Vagina (tissue), 2 donors: ENCODE results near the gene ZBTB7C. TPM values are rescaled to one million over a fixed set of nuclear protein-coding genes. Genes with fewer than 3 reads are reported as not detected.

Experiments
- DNase-seq, 2 donors: peaks; one replicate each; pipeline ENCODE4 v3.0.0-alpha.2; 2017; ENCODE audit errors: extremely low spot score in 2 of 2
- H3K27ac ChIP-seq: fragments of 200-600 bp; sonication (generic); one replicate; pipeline ENCODE4 v1.5.1; 2019
- H3K27me3 ChIP-seq: fragments of 200-600 bp; sonication (generic); one replicate; pipeline ENCODE4 v1.5.1; 2019
- H3K36me3 ChIP-seq, 2 donors: fragments of 200-600 bp; sonication (generic); one replicate each; pipeline ENCODE4 v1.5.1; 2017 to 2019
- H3K4me1 ChIP-seq: fragments of 200-600 bp; sonication (generic); one replicate; pipeline ENCODE4 v1.5.1; 2019
- H3K4me3 ChIP-seq, 2 donors: fragments of 200-600 bp; sonication (generic); 1 replicate in 1 of 2; 2 replicates in 1 of 2; pipeline ENCODE4 v1.5.1; 2016 to 2019
- H3K9me3 ChIP-seq: fragments of 200-600 bp; sonication (generic); one replicate; pipeline ENCODE4 v1.5.1; 2019
- POLR2A ChIP-seq, 2 donors: fragments of 450-650 bp; IDR thresholded peaks; one replicate each; pipeline ENCODE4 v1.6.1; 2017; ENCODE audit warnings: antibody characterized with exemption in 2 of 2, mild to moderate bottlenecking in 2 of 2, moderate library complexity in 2 of 2
- POLR2AphosphoS5 ChIP-seq, 2 donors: sonication (generic); formaldehyde crosslinking; IDR thresholded peaks; one replicate each; pipeline ENCODE4 v1.9.0; 2017; ENCODE audit warnings: antibody characterized with exemption in 2 of 2, mild to moderate bottlenecking in 2 of 2, low read depth in 1 of 2; ENCODE audit not compliant: insufficient read depth in 1 of 2
- intact Hi-C: fragments of 100-400 bp; cut with DNase I; formaldehyde crosslinking; loops from one replicate; pipeline ENCODE4 v1.15.1; 2023
- total RNA-seq: library from RNA; depleted of rRNA; stranded (reverse); fragments of >200 nt; gene quantifications from one replicate; pipeline ENCODE4 v1.2.3, GENCODE V29; 2016
- TF ChIP-seq, protein P1 (sequence below), 3 experiments: fragments of 450-650 bp in 2 of 3; fragments of 200-600 bp in 1 of 3; sonication (generic) in 1 of 3; IDR thresholded peaks; one replicate each; pipeline ENCODE4 v1.5.1; 2017 to 2019; ENCODE audit warnings: antibody characterized with exemption in 3 of 3, mild to moderate bottlenecking in 2 of 3, moderate library complexity in 2 of 3

ZBTB7C gene
- total RNA-seq, 1 donor from 2014 or later, result 40.5 TPM

DNA sequence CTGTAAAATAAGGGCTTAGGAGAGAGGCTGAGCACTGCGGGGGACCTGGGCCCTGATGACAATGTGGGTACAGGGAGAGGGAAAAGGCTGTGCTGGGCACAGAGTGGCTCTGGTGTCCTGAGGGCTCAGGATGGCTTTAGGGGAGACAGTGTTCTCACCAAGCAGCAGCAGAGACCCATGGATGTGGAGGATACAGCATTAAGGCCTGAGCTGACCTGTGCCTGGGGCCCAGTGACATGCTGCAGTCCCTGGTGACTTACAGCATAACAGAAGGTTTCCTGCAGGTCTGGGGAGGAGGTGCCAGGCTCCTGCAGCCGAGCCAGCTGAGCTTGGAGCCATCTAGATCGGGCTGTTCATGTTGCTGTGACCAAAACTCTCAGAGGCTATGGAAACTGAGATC is 287.4 kb downstream of the ZBTB7C start:
- no peak for DNase-seq
- H3K27ac ChIP-seq, result no peak overlapping the region
- peaks cover 28% of the 10 kb centered on the region for H3K4me1 ChIP-seq

DNA sequence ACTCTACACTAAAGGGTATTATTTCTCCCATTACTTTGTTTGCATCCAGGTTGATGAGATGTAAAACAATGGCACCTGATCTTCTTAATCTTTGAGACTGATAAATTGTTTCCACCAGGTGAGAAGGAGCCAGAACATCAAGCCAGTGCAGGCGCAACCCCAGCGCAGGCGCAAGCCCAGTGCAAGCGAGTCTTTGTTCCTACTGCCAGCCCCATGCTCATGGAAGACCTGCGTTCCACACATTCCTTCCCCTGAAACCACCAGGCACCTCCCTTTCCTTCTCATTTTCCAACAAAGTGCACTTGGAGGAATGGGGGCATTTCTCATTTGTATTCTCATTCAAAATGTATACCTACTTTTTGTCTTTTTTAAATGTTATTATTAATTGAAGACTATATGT is 290.0 kb downstream of the ZBTB7C start:
- H3K27me3 ChIP-seq, result no peaks in the 10 kb centered on the region
- peaks cover 14% of the 10 kb centered on the region for H3K4me1 ChIP-seq
- intact Hi-C loops, result no loop called here
- H3K36me3 ChIP-seq, result no peaks in the 10 kb centered on the region
- TF ChIP-seq POLR2A (IDR thresholded peaks at IDR 0.05), result no peak
- TF ChIP-seq, protein P1, sequence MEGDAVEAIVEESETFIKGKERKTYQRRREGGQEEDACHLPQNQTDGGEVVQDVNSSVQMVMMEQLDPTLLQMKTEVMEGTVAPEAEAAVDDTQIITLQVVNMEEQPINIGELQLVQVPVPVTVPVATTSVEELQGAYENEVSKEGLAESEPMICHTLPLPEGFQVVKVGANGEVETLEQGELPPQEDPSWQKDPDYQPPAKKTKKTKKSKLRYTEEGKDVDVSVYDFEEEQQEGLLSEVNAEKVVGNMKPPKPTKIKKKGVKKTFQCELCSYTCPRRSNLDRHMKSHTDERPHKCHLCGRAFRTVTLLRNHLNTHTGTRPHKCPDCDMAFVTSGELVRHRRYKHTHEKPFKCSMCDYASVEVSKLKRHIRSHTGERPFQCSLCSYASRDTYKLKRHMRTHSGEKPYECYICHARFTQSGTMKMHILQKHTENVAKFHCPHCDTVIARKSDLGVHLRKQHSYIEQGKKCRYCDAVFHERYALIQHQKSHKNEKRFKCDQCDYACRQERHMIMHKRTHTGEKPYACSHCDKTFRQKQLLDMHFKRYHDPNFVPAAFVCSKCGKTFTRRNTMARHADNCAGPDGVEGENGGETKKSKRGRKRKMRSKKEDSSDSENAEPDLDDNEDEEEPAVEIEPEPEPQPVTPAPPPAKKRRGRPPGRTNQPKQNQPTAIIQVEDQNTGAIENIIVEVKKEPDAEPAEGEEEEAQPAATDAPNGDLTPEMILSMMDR (IDR thresholded peaks at IDR 0.05), result no peak
- no peak for TF ChIP-seq POLR2AphosphoS5 (IDR thresholded peaks at IDR 0.05; ENCODE audit: insufficient read depth in 1 of 2, low read depth in 1 of 2)
- DNase-seq, result no peak
- no peaks in the 10 kb centered on the region for H3K9me3 ChIP-seq
- no peak overlapping the region for H3K4me3 ChIP-seq
- no peak overlapping the region for H3K27ac ChIP-seq

More for the DNA sequence above, 287.4 kb downstream of the ZBTB7C start:
- intact Hi-C loops, result no loop called here
- Histone ChIP-seq H3K27me3 (no peaks in the 10 kb centered on the region), H3K9me3 (no peaks in the 10 kb centered on the region), H3K4me3 (no peak overlapping the region), H3K36me3 (peaks cover 0 to 1% of the 10 kb centered on the region in 2 donors)
- TF ChIP-seq POLR2AphosphoS5 (IDR thresholded peaks at IDR 0.05; ENCODE audit: insufficient read depth in 1 of 2, low read depth in 1 of 2), result no peak
- TF ChIP-seq POLR2A (IDR thresholded peaks at IDR 0.05), result no peak

DNA sequence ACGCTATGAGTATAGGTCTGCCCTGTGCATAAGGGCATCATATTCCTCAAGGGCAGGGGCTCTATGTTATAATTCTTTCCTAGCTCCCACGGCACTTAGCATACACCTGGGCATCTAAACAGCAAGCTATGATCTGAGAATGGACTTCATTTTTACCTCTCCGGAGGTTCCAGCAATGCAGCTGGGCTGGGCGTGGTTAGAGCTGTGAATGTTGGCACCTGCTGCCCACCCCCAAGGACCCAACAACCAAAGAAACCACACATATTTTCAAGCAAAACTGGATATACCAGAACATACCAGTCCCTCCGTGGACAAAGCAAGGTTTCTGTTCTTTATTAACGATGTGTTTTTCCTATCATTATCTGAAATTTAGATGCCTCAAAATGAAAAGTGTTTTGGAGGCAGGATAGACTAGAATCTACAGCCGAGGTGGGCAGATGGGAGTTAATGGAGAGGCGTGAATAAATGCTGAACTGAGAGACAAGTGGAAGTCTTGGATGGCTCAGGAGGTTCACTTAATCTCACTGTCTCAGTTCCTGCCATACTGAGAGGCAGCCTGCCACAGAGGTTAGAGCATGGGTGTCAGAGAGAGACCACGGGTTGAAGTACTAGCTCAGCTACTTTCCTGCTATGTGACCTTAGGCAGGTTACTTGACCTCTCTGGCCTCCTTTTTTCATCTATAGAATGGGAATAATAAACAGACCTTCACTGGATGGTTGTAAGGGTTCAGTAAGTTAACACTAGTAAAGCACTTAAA is 292.1 kb downstream of the ZBTB7C start:
- DNase-seq, result no peak
- H3K36me3 ChIP-seq, result no peaks in the 10 kb centered on the region
- H3K4me3 ChIP-seq, result no peak overlapping the region
- H3K4me1 ChIP-seq, result no peaks in the 10 kb centered on the region
- intact Hi-C loops, result no loop called here
- no peak for TF ChIP-seq POLR2AphosphoS5 (IDR thresholded peaks at IDR 0.05; ENCODE audit: insufficient read depth in 1 of 2, low read depth in 1 of 2)
- no peaks in the 10 kb centered on the region for H3K27me3 ChIP-seq
- no peaks in the 10 kb centered on the region for H3K9me3 ChIP-seq
- no peak overlapping the region for H3K27ac ChIP-seq

DNA sequence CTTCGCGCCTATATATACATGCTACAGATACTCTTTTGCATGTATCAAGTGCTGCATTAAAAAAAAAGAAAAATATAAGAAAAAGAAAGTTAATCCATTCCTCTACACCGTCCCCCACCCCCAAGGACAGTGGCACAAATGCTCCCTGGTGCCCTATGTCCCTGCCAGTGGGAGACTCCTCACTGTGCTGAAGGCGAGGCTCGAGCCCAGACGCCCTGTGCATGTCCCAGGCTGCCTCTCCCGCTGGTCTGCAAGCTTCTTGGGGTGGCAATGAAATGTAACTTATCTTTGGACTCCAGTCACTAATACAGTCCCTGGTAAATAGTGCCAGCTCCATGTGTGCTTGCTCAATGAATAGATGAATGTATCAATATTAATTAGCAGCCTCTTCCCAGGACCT is 293.2 kb downstream of the ZBTB7C start:
- Histone ChIP-seq H3K27me3 (no peaks in the 10 kb centered on the region), H3K4me3 (no peak overlapping the region), H3K9me3 (no peaks in the 10 kb centered on the region), H3K27ac (no peak overlapping the region), H3K4me1 (no peaks in the 10 kb centered on the region), H3K36me3 (no peaks in the 10 kb centered on the region)
- DNase-seq, result no peak
- TF ChIP-seq, protein P1 (IDR thresholded peaks at IDR 0.05), result no peak
- TF ChIP-seq POLR2A (IDR thresholded peaks at IDR 0.05), result no peak
- TF ChIP-seq POLR2AphosphoS5 (IDR thresholded peaks at IDR 0.05; ENCODE audit: insufficient read depth in 1 of 2, low read depth in 1 of 2), result no peak
- intact Hi-C loops, result no loop called here

DNA sequence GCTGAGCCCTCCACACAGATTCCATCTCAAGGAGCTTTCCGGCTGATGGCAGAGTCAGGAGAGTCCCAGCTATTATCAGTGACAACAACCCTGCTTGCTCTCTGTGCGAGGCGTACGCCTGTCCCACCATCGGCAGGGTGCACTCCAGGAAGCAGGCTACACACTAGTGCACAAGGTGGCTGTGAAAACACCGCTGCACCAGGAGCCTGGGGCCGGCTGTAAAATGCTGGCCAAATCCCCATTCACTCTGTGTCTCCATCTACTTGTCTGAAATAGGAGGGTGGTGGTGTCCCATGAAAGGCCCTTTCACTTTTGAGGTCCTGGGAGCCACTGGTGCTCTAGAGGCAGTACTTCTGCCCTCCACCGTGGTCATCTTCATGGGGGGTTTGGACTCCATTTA is 295.5 kb downstream of the ZBTB7C start:
- H3K4me3 ChIP-seq, result no peak overlapping the region
- intact Hi-C loops, result no loop called here
- H3K27ac ChIP-seq, result no peak overlapping the region
- no peaks in the 10 kb centered on the region for H3K27me3 ChIP-seq
- no peaks in the 10 kb centered on the region for H3K36me3 ChIP-seq
- H3K9me3 ChIP-seq, result no peaks in the 10 kb centered on the region
- no peak for DNase-seq
- TF ChIP-seq POLR2AphosphoS5 (IDR thresholded peaks at IDR 0.05; ENCODE audit: insufficient read depth in 1 of 2, low read depth in 1 of 2), result no peak
- no peak for TF ChIP-seq POLR2A (IDR thresholded peaks at IDR 0.05)
- TF ChIP-seq, protein P1 (IDR thresholded peaks at IDR 0.05), result no peak
- no peaks in the 10 kb centered on the region for H3K4me1 ChIP-seq

DNA sequence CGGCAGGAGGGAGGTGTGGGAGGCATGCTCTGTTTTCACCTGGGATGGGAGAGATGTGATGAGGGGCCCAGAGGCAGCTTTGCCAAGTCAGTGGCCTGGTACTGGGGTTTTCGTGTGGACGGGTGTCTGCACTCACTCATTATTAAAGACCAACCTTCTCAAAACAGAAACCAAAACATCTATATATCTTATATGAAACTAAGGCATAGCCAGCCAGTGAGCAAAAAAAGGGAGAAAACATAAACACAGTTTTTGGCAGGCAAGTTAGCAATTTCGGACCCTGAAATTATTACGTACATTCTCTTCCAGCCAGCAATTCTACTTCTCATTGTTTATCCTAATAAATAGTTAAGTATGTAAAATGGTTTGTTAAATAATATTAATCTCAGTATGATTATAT is 297.6 kb downstream of the ZBTB7C start:
- Histone ChIP-seq H3K36me3 (no peaks in the 10 kb centered on the region), H3K27ac (no peak overlapping the region)
- intact Hi-C loops, result no loop called here

More for the DNA sequence above, 297.6 kb downstream of the ZBTB7C start:
- Histone ChIP-seq H3K4me3 (no peak overlapping the region), H3K9me3 (no peaks in the 10 kb centered on the region), H3K4me1 (peaks cover 19% of the 10 kb centered on the region), H3K27me3 (no peaks in the 10 kb centered on the region)
- no peak for TF ChIP-seq POLR2AphosphoS5 (IDR thresholded peaks at IDR 0.05; ENCODE audit: insufficient read depth in 1 of 2, low read depth in 1 of 2)
- TF ChIP-seq, protein P1 (IDR thresholded peaks at IDR 0.05), result no peak
- TF ChIP-seq POLR2A (IDR thresholded peaks at IDR 0.05), result no peak
- no peak for DNase-seq
